Keratinocyte (primary cell): ENCODE results near the gene ASZ1.

ENCODE experiments used
- CTCF ChIP-seq, 3 experiments: IDR thresholded peaks in 1 of 3; conservative IDR thresholded peaks in 1 of 3; optimal IDR thresholded peaks in 1 of 3; 2 replicates in 2 of 3; 3 replicates in 1 of 3; pipeline versions ENCODE3 to v1.5.1; 2011; ENCODE audit warnings: low read length in 3 of 3, mild to moderate bottlenecking in 3 of 3, moderate library complexity in 2 of 3, control low read depth in 1 of 3, inconsistent platforms in 1 of 3; ENCODE audit not compliant: insufficient read depth in 2 of 3; ENCODE audit errors: extremely low read depth in 1 of 3
- EZH2 ChIP-seq: IDR thresholded peaks from one replicate; pipeline ENCODE4 v1.6.1; 2012; ENCODE audit warnings: inconsistent platforms, mild to moderate bottlenecking, low read length, moderate library complexity

- no peak for TF ChIP-seq CTCF (optimal IDR thresholded peaks at IDR 0.05 in 1 of 3, IDR thresholded peaks at IDR 0.05 in 1 of 3, conservative IDR thresholded peaks at IDR 0.05 in 1 of 3; ENCODE audit: extremely low read depth in 1 of 3, insufficient read depth in 2 of 3, low read length in 3 of 3)
- TF ChIP-seq EZH2, result no peak
Measured at GRCh38 chr7:117446220-117446815, 19.0 kb upstream of the ASZ1 start.
